Prostate gland (tissue), 2 donors: ENCODE results near the gene VAPA. TPM values are rescaled to one million over a fixed set of nuclear protein-coding genes. Genes with fewer than 3 reads are reported as not detected.

ENCODE experiments used
- DNase-seq: peaks from one replicate; pipeline ENCODE4 v3.0.0-alpha.2; 2019; ENCODE audit warnings: low spot score
- H3K27ac ChIP-seq, 2 donors: fragments of 200-600 bp; sonication (generic); 2 replicates each; pipeline ENCODE4 v1.5.1; 2017 to 2019
- H3K27me3 ChIP-seq: fragments of 200-600 bp; sonication (generic); replicated peaks from 2 replicates; pipeline ENCODE4 v1.5.1; 2019; ENCODE audit not compliant: insufficient read depth
- H3K36me3 ChIP-seq, 2 donors: fragments of 200-600 bp; sonication (generic); 1 replicate in 1 of 2; 2 replicates in 1 of 2; pipeline versions ENCODE4 v1.5.1 to v1.8.1; 2017 to 2019
- H3K4me1 ChIP-seq: fragments of 200-600 bp; sonication (generic); replicated peaks from 2 replicates; pipeline ENCODE4 v1.5.1; 2019
- H3K4me3 ChIP-seq, 2 donors: fragments of 200-600 bp; sonication (generic); 2 replicates each; pipeline ENCODE4 v1.5.1; 2017 to 2019
- H3K9me3 ChIP-seq: fragments of 200-600 bp; sonication (generic); 2 replicates; pipeline ENCODE4 v1.5.1; 2017
- POLR2A ChIP-seq: fragments of 450-650 bp; IDR thresholded peaks from one replicate; pipeline ENCODE4 v1.6.1; 2016; ENCODE audit warnings: antibody characterized with exemption, mild to moderate bottlenecking
- POLR2AphosphoS5 ChIP-seq: sonication (generic); formaldehyde crosslinking; IDR thresholded peaks from one replicate; pipeline ENCODE4 v1.6.1; 2017; ENCODE audit warnings: antibody characterized with exemption
- WGBS: methylation state at CpG from one replicate; pipeline ENCODE4 v1.1.5; 2018; 5-methylcytosine and 5-hydroxymethylcytosine counted together
- intact Hi-C: fragments of 100-400 bp; cut with DNase I; formaldehyde crosslinking; loops from one replicate; pipeline ENCODE4 v1.14.2; 2022
- total RNA-seq, 2 donors: library from RNA; depleted of rRNA; stranded (reverse); fragments of >200 nt; gene quantifications; one replicate each; pipeline ENCODE4 v1.1.0, GENCODE V29; 2016
- TF ChIP-seq, protein P1 (sequence below), 4 experiments: fragments of 200-600 bp in 2 of 4; fragments of 450-650 bp in 2 of 4; sonication (generic) in 2 of 4; IDR thresholded peaks; 1 replicate in 3 of 4; 2 replicates in 1 of 4; pipeline ENCODE4 v1.5.1; 2016 to 2019; ENCODE audit warnings: antibody characterized with exemption in 4 of 4, mild to moderate bottlenecking in 2 of 4, moderate library complexity in 2 of 4

The VAPA gene
- total RNA-seq, 2 donors from 2014 or later: 140 to 183 TPM

DNA sequence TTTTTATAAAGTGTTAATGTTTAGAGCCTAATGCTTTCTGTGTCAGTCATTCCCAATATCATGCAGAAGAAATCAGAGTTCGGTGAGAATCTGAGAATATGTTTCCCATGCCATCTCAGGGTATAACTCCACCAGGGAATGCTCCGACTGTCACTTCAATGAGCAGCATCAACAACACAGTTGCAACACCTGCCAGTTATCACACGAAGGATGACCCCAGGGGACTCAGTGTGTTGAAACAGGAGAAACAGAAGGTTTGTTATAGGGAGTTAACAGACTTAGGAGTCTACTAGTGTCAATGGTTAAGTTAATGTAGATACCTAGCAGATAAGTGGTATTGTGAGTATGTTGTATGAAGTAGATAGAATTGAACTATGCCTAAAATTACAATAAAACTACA lies 31.0 kb downstream of the VAPA start:
- no peaks in the 10 kb centered on the region for H3K9me3 ChIP-seq
- TF ChIP-seq POLR2A (no peak), POLR2AphosphoS5 (no peak)
- TF ChIP-seq, protein P1, sequence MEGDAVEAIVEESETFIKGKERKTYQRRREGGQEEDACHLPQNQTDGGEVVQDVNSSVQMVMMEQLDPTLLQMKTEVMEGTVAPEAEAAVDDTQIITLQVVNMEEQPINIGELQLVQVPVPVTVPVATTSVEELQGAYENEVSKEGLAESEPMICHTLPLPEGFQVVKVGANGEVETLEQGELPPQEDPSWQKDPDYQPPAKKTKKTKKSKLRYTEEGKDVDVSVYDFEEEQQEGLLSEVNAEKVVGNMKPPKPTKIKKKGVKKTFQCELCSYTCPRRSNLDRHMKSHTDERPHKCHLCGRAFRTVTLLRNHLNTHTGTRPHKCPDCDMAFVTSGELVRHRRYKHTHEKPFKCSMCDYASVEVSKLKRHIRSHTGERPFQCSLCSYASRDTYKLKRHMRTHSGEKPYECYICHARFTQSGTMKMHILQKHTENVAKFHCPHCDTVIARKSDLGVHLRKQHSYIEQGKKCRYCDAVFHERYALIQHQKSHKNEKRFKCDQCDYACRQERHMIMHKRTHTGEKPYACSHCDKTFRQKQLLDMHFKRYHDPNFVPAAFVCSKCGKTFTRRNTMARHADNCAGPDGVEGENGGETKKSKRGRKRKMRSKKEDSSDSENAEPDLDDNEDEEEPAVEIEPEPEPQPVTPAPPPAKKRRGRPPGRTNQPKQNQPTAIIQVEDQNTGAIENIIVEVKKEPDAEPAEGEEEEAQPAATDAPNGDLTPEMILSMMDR (IDR thresholded peaks at IDR 0.05): no peak
- intact Hi-C loops: no loop called here
- 88% methylated on average over 3 of the region's 3 CpGs for WGBS
- no peak overlapping the region for H3K4me3 ChIP-seq
- H3K27me3 ChIP-seq: no peaks in the 10 kb centered on the region
- no peak overlapping the region for H3K27ac ChIP-seq
- no peak for DNase-seq
- no peaks in the 10 kb centered on the region for H3K36me3 ChIP-seq
- no peaks in the 10 kb centered on the region for H3K4me1 ChIP-seq

DNA sequence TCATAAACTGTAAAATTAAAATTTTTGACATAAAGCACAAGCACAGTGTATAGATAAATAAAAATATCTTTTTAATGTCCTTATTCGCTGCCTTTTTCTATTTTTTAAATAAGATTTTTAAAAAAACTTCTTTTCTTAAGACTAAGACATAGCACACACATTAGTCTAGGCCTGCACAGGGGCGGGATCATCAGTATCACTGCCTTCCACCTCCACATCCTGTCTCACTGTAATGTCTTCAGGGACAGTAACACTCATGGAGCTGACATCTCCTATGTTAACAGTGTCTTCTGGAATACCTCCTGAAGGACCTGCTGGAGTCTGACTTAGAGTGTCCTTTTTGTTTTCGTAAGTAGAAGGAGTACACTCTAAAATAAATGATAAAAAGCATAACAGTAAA lies 33.0 kb downstream of the VAPA start:
- Histone ChIP-seq H3K27me3 (no peaks in the 10 kb centered on the region), H3K4me1 (no peaks in the 10 kb centered on the region), H3K27ac (no peak overlapping the region), H3K4me3 (no peak overlapping the region), H3K36me3 (no peaks in the 10 kb centered on the region), H3K9me3 (no peaks in the 10 kb centered on the region)
- intact Hi-C loops: no loop called here
- no peak for DNase-seq
- WGBS: 96% methylated on average over 3 of the region's 3 CpGs
- TF ChIP-seq POLR2A (no peak), POLR2AphosphoS5 (no peak)
- TF ChIP-seq, protein P1 (IDR thresholded peaks at IDR 0.05): no peak

DNA sequence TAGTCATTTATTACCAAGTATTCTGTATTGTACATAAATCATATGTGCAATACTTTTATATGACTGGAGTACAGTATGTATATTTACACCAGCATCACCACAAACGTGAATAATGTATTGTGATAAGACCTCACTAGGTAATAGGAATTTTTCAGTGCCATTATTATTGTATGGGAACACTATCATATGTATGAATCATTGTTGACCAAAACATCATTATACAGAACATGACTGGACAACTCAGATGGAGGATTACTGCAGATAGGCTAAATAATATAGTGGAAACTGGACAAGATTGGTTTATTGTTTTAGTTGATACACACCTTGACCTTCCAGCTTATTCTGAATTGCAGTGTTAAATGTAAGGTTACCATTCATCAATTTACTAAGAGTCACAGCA lies 33.4 kb downstream of the VAPA start:
- no peak overlapping the region for H3K27ac ChIP-seq
- no peaks in the 10 kb centered on the region for H3K27me3 ChIP-seq
- 51% methylated on average over 1 of the region's 1 CpG for WGBS
- H3K9me3 ChIP-seq: no peaks in the 10 kb centered on the region
- TF ChIP-seq, protein P1 (IDR thresholded peaks at IDR 0.05): no peak
- no peak for TF ChIP-seq POLR2A
- TF ChIP-seq POLR2AphosphoS5: no peak
- no peak for DNase-seq
- no peaks in the 10 kb centered on the region for H3K4me1 ChIP-seq
- intact Hi-C loops: no loop called here
- no peak overlapping the region for H3K4me3 ChIP-seq
- no peaks in the 10 kb centered on the region for H3K36me3 ChIP-seq

DNA sequence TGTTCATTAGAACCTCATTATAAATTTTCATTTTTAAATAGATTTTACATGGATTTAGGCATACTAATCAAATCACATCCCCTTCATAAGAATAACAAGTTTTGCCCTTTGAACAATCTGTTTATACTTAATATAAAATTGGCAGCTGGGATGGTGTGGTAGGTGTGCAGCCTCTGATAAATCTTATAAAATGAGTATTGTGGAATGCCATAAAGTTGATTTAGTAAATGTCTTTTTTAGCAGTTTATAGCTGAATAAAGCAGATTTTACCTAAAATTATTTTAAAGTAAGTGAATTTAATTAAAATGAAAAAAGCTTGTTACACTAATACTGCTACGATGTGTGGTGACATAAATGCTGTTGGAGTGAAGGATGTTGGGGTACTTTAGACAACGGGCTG lies 35.5 kb downstream of the VAPA start:
- intact Hi-C loops: no loop called here
- WGBS: 89% methylated on average over 2 of the region's 2 CpGs
- DNase-seq: no peak
- Histone ChIP-seq H3K27ac (no peak overlapping the region), H3K9me3 (no peaks in the 10 kb centered on the region), H3K27me3 (no peaks in the 10 kb centered on the region), H3K4me1 (no peaks in the 10 kb centered on the region), H3K36me3 (no peaks in the 10 kb centered on the region), H3K4me3 (no peak overlapping the region)
- TF ChIP-seq POLR2AphosphoS5: no peak
- TF ChIP-seq POLR2A: no peak
- TF ChIP-seq, protein P1 (IDR thresholded peaks at IDR 0.05): no peak

GRCh38 chr18:9949861-9950260 lies 36.0 kb downstream of the VAPA start:
- Histone ChIP-seq H3K27me3 (no peaks in the 10 kb centered on the region), H3K4me1 (no peaks in the 10 kb centered on the region), H3K36me3 (no peaks in the 10 kb centered on the region), H3K27ac (no peak overlapping the region), H3K4me3 (no peak overlapping the region), H3K9me3 (no peaks in the 10 kb centered on the region)
- 82% methylated on average over 5 of the region's 5 CpGs for WGBS
- no peak for DNase-seq
- TF ChIP-seq POLR2A (no peak), POLR2AphosphoS5 (no peak)
- TF ChIP-seq, protein P1 (IDR thresholded peaks at IDR 0.05): no peak
- intact Hi-C loops: no loop called here
